KG1 (cell line): Measurements from ENCODE around the gene PRKG1.

Source experiments
- DNase-seq: peaks from one replicate; lab custom pipeline; 2025; lab: John Stamatoyannopoulos, UW

Gene PRKG1

GRCh38 chr10:51076299-51076841 is 2.1 kb downstream of the PRKG1 start:
- no peak for DNase-seq

DNA sequence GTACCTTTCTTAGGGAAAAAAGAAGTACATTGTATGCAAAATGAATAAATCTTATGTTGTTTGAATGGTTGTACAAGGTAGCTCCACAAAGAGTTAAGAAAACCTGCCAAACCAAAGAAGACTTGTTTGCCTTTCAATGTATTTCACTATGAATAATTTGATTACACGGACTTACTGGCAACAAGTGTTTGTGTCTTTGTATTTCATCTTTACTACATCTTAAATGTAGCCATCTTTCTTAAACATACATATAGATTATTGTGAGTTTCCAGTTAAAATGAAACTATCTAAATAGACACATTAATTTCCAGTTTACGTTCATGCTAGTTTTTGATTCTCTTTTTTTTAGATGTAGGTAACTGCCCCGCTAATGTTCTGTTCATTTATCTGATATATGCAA is 2.8 kb downstream of the PRKG1 start:
- DNase-seq = no peak

- DNase-seq = no peak
These were observed 3.2 kb downstream of the PRKG1 start for GRCh38 chr10:51077507-51077906.

- DNase-seq = no peak
These were observed 5.0 kb downstream of the PRKG1 start for GRCh38 chr10:51079331-51079730.

GRCh38 chr10:51079766-51080165 is 5.5 kb downstream of the PRKG1 start:
- no peak for DNase-seq

DNA sequence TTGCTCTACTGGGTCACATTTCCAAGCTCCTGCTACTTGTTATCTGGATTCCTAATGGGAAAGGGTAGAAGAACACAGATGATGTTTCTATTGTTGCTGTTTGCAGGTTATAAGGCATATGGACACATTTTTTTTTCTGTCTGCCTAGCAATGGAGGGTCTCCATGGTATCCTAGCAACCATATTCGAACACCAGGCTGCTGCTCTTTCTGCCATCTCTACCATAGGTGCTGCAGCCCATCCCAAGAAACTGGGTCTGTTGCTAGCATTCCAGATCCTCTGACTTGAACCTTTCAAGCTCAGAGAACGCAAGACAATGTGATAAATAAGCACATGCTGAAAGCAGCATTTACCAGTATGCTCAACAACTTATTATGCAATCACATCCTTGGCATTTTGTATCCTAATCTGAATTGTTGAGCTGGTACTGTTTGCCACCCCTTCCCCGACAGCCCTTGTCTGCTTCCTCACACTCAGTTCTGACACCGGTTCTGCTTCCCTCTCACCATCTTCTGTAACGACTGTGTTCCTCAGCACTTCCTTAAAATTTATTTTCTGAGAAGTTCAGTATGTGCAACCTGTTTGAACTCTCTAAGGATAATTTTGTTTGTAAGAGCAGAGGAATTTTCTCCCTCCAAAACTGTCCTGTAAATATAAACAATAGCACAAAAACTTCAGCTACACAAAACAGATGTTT is 6.2 kb downstream of the PRKG1 start:
- DNase-seq = no peak

DNA sequence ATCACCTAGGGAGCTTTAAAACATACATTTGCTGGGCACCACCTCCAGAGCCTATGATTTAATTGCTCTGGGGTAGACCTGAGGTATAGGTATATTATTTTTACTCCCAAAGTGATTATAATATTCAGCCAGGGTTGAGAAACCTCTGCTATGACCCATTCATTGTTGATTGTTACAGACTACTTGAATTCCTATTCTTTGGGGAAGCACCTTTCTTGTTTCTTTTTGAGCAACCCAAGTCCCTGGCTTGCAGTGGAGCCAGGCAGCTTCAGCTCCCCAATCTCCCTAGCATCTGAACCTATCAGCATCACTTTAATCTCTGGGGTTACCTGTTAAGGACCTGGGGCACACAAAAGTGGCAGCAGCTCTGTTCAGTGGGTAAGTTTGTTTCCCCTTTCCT is 8.6 kb downstream of the PRKG1 start:
- no peak for DNase-seq

GRCh38 chr10:51083356-51083853 is 9.1 kb downstream of the PRKG1 start:
- no peak for DNase-seq

GRCh38 chr10:51085204-51085603 is 10.9 kb downstream of the PRKG1 start:
- no peak for DNase-seq

DNA sequence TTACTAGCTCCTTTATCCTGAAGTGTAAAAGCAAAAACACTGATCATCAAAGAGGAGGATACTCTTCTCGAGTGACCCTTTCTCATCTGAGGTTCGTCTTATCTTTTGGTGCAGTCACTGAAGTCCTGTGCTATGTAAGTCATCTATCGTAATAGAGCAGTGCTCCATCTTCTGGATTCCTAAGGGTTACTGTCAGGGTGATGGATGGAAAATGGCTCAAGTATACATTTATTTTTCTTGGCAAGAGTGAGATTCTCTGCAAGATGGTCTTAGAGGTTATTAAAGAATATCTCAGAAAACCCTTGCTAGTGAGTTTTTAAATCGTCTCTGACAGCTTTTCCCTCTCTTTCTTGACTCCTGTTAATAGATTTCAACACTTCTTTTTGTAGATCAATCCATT is 12.4 kb downstream of the PRKG1 start:
- DNase-seq = no peak

DNA sequence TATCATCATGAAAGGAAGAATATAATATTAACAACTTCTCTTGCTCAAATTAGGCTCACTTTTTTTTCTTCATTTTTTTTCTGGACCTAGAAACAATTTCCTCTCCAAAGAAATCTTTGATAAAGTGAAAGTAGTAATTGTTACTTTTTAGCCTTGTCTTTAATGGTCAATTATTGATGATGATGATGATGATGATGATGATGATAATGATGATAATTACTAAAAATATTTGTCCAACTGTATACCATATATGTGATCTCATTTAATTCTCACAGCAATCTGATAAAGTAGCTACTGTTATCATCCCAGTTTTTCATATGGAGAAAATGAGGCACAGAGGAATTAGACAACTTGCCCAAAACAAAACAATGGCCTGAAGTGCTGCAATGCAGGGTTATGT is 12.8 kb downstream of the PRKG1 start:
- no peak for DNase-seq

GRCh38 chr10:51090190-51090589 is 15.9 kb downstream of the PRKG1 start:
- no peak for DNase-seq

- DNase-seq = no peak
These were observed 18.1 kb downstream of the PRKG1 start for GRCh38 chr10:51092402-51092801.

DNA sequence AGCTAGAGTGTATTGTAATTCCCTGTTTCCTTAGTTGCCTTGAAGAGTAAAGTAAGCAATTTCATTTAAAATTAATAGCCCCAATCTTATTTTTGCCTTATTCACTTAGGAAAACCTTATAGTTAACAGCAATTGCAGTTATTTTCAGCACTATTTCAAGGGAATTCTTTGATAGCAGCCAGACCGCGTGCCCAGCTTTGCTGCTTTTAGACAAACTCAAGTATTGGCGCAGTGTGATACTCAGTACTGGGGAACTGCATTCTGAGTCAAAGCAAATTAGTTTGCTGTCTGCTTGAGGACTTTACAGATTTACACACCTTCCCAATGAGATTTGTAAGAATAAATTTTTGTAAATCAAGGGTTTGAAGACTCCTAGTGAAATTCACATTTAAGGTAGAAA is 21.2 kb downstream of the PRKG1 start:
- DNase-seq = no peak

GRCh38 chr10:51097546-51097945 is 23.3 kb downstream of the PRKG1 start:
- no peak for DNase-seq

- DNase-seq = no peak
These were observed 25.9 kb downstream of the PRKG1 start for GRCh38 chr10:51100221-51100620.

- no peak for DNase-seq
These were observed 29.4 kb downstream of the PRKG1 start for GRCh38 chr10:51103554-51104217.

GRCh38 chr10:51106311-51106945 is 32.1 kb downstream of the PRKG1 start:
- no peak for DNase-seq

DNA sequence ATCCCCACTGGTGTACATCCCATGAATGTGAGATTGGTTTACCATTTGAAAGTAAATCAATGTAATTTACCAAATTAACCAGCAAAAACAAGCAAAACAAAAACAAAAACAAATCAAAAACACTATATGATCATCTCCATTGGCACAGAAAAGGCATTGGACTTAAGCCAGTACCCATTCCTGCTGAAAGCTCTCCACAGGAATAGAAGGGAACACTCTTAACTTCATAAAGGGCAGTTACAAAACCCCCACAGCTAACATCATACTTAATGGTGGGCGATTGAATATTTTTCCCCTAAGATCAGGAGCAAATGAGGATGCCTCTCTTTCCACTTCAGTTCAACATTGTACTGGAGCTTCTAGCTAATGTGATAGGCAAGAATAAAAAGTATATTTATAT is 34.1 kb downstream of the PRKG1 start:
- no peak for DNase-seq

DNA sequence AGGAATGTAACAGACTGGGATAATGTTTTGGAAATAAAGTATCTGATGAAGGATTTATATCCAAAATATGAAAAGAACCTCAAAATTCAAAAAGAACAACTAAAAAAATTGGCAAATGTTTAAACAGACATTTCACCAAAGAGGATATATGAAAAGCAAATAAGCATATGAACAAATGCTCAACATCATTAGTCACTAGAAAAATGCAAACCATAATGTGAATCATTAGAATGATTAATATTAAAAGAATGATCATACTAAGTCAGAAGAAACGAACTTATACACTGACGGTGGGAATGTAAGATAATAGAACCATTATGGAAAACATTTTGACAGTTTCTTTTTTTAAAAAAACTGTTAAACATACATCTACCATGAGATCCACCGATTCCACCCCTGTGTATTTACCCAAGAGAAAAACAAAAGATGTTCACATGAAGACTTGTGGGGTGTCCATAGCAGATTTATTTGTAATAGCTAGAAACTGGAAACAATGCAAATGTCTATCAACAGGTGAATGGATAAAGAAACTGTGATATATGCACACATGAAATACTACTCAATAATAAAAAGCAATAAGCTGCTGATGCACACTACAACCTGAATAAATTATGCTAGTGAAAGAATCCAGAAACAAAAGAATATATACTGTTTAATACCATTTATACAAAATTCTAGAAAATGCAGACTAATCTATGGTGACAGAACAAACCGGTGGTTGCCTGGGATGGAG is 35.7 kb downstream of the PRKG1 start:
- no peak for DNase-seq

- no peak for DNase-seq
These were observed 37.7 kb downstream of the PRKG1 start for GRCh38 chr10:51112013-51112412.

DNA sequence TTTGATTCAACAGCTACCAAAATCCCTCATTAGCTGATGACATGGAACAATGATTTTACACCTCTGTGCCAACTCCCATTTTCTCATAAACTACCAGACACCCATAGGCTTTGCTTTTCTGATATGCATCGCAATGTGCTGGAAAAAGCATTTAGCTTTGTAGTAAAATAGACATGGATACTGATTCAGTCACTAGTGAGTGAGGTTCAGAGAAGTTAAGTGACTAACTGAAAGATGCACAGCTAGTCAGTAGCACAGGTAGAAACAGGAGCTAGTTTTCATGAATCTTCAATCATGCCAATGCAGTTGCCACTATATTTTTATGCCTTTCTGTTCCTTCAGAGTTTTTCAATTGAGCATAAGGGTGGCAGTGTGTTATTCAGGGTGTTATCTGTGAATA is 38.7 kb downstream of the PRKG1 start:
- DNase-seq = no peak
